PC-9 (cell line): ENCODE data around the gene NF1. TPM values are rescaled to one million over a fixed set of nuclear protein-coding genes. Genes with fewer than 3 reads are reported as not detected.

Experiments
- BruUV-seq: library from RNA; stranded (reverse); fragments of 400-500 nt; replicated peaks from 2 replicates; lab custom pipeline; 2021; lab: Mats Ljungman, UMichigan
- CTCF ChIA-PET: fragments of 300-600 bp; sonication (Branson Sonifier 250); formaldehyde crosslinking; loops from one replicate; lab custom pipeline; 2022; ENCODE audit warnings: antibody characterized with exemption; lab: Charles Lee
- POLR2A ChIA-PET: fragments of 300-600 bp; sonication (Branson Sonifier 250); formaldehyde crosslinking; loops from one replicate; lab custom pipeline; 2022; ENCODE audit warnings: antibody characterized with exemption; ENCODE audit not compliant: unreplicated experiment; lab: Charles Lee
- DNase-seq, 2 experiments: peaks; one replicate each; pipeline versions ENCODE4 v3.0.0 to v3.0.0-alpha.2; 2015 to 2022; ENCODE audit warnings: mixed read lengths in 1 of 2
- H2AFZ ChIP-seq: fragments of 200-600 bp; sonication (generic); 2 replicates; pipeline ENCODE4 v1.8.1; 2017; ENCODE audit warnings: antibody characterized with exemption
- H3F3A ChIP-seq: fragments of 200-600 bp; sonication (generic); 2 replicates; pipeline ENCODE4 v1.8.1; 2017; ENCODE audit warnings: antibody characterized with exemption, mild to moderate bottlenecking, low read depth; ENCODE audit not compliant: insufficient read depth
- H3K27ac ChIP-seq: fragments of 200-600 bp; sonication (generic); 2 replicates; pipeline ENCODE4 v1.6.1; 2016; ENCODE audit warnings: mixed run types
- H3K27me3 ChIP-seq: fragments of 200-600 bp; sonication (generic); 2 replicates; pipeline ENCODE4 v1.6.1; 2016; ENCODE audit warnings: low read depth, mixed run types; ENCODE audit not compliant: insufficient read depth
- H3K36me3 ChIP-seq: fragments of 200-600 bp; sonication (generic); 2 replicates; pipeline ENCODE4 v1.6.1; 2016; ENCODE audit warnings: low read depth, mixed run types
- H3K4me1 ChIP-seq: fragments of 200-600 bp; sonication (generic); replicated peaks from 2 replicates; pipeline ENCODE4 v1.6.1; 2016; ENCODE audit warnings: mixed run types; ENCODE audit not compliant: insufficient read depth
- H3K4me2 ChIP-seq: fragments of 200-600 bp; sonication (generic); 2 replicates; pipeline ENCODE4 v1.6.1; 2017; ENCODE audit warnings: mixed run types
- H3K4me3 ChIP-seq: fragments of 200-600 bp; sonication (generic); 2 replicates; pipeline ENCODE4 v1.6.1; 2016; ENCODE audit warnings: mixed run types
- H3K79me2 ChIP-seq: fragments of 200-600 bp; sonication (generic); 2 replicates; pipeline ENCODE4 v1.6.1; 2017; ENCODE audit warnings: low read depth, mixed run types
- H3K9me2 ChIP-seq: fragments of 200-600 bp; sonication (generic); 2 replicates; pipeline ENCODE4 v1.8.1; 2017; ENCODE audit warnings: mild to moderate bottlenecking; ENCODE audit not compliant: insufficient read depth
- H3K9me3 ChIP-seq: fragments of 200-600 bp; sonication (generic); 2 replicates; pipeline ENCODE4 v1.8.1; 2016; ENCODE audit warnings: low read depth; ENCODE audit not compliant: insufficient read depth
- H4K20me1 ChIP-seq: fragments of 200-600 bp; sonication (generic); 2 replicates; pipeline ENCODE4 v1.8.1; 2017; ENCODE audit not compliant: insufficient read depth
- CTCF ChIP-seq: fragments of 200-600 bp; sonication (generic); conservative IDR thresholded peaks from 2 replicates; pipeline ENCODE4 v1.6.1; 2017; ENCODE audit warnings: mixed run types, antibody characterized with exemption, mild to moderate bottlenecking, moderate library complexity
- EZH2 ChIP-seq: fragments of 200-600 bp; sonication (generic); IDR thresholded peaks from 2 replicates; pipeline ENCODE4 v1.8.0; 2017; ENCODE audit warnings: antibody characterized with exemption, low read depth
- intact Hi-C: fragments of 100-400 bp; cut with micrococcal nuclease; formaldehyde crosslinking; loops from one replicate; pipeline ENCODE4 v1.10.0; 2022; ENCODE audit not compliant: unreplicated experiment
- total RNA-seq: library from RNA; stranded (reverse); gene quantifications from 2 replicates; pipeline ENCODE4 v1.2.3, GENCODE V29; 2021

Gene NF1
- total RNA-seq, 1 experiment from 2014 or later: 61.0 TPM

GRCh38 chr17:31251105-31251969, 156.6 kb downstream of the NF1 start:
- Histone ChIP-seq H3K4me2 (no peak overlapping the region), H4K20me1 (0 out of 2 replicates have a peak, but pooled peaks cover 4% of the 10 kb centered on the region), H3K36me3 (peaks cover 18% of the 10 kb centered on the region; the same call in 1 of the 2 replicates), H3F3A (peaks cover 16% of the 10 kb centered on the region), H3K4me1 (peaks cover 15% of the 10 kb centered on the region; the same call in 1 of the 2 replicates), H3K9me2 (no peaks in the 10 kb centered on the region; the same call in 1 of the 2 replicates), H3K27me3 (no peaks in the 10 kb centered on the region), H3K4me3 (no peak overlapping the region), H3K9me3 (no peaks in the 10 kb centered on the region), H3K79me2 (no peaks in the 10 kb centered on the region), H2AFZ (no peak overlapping the region), H3K27ac (no peak overlapping the region)
- no peak for DNase-seq
- CTCF ChIA-PET: no interaction called here
- TF ChIP-seq CTCF (no peak), EZH2 (no peak)
- intact Hi-C loops: no loop called here
- BruUV-seq: no TSS peak
- POLR2A ChIA-PET: no interaction called here

- DNase-seq: no peak
- H3K4me3 ChIP-seq: no peak overlapping the region
- intact Hi-C loops: no loop called here
- H3K79me2 ChIP-seq: no peaks in the 10 kb centered on the region
- no peaks in the 10 kb centered on the region for H3K9me3 ChIP-seq
- ChIA-PET POLR2A (no interaction called here), CTCF (no interaction called here)
- no peak overlapping the region for H3K27ac ChIP-seq
- peaks cover 18% of the 10 kb centered on the region; the same call in 1 of the 2 replicates for H3K36me3 ChIP-seq
- H4K20me1 ChIP-seq: 0 out of 2 replicates have a peak, but pooled peaks cover 4% of the 10 kb centered on the region
- peaks cover 16% of the 10 kb centered on the region for H3F3A ChIP-seq
- no peaks in the 10 kb centered on the region for H3K27me3 ChIP-seq
- no peak overlapping the region for H3K4me2 ChIP-seq
- no peak overlapping the region for H2AFZ ChIP-seq
- TF ChIP-seq CTCF: no peak
- no peak for TF ChIP-seq EZH2
- peaks cover 15% of the 10 kb centered on the region; the same call in 1 of the 2 replicates for H3K4me1 ChIP-seq
- no peaks in the 10 kb centered on the region; the same call in 1 of the 2 replicates for H3K9me2 ChIP-seq
- no TSS peak for BruUV-seq
Measured at GRCh38 chr17:31251970-31252328, 157.2 kb downstream of the NF1 start.

- H3F3A ChIP-seq: peaks cover 16% of the 10 kb centered on the region
- no peaks in the 10 kb centered on the region for H3K79me2 ChIP-seq
- no peaks in the 10 kb centered on the region; the same call in 1 of the 2 replicates for H3K9me2 ChIP-seq
- ChIA-PET POLR2A (no interaction called here), CTCF (no interaction called here)
- intact Hi-C loops: no loop called here
- H3K27ac ChIP-seq: no peak overlapping the region
- no peaks in the 10 kb centered on the region for H4K20me1 ChIP-seq
- no peak overlapping the region for H3K4me2 ChIP-seq
- no TSS peak for BruUV-seq
- peaks cover 15% of the 10 kb centered on the region; the same call in 1 of the 2 replicates for H3K4me1 ChIP-seq
- no peaks in the 10 kb centered on the region for H3K9me3 ChIP-seq
- no peak for TF ChIP-seq EZH2
- no peak for TF ChIP-seq CTCF
- no peak overlapping the region for H3K4me3 ChIP-seq
- H2AFZ ChIP-seq: no peak overlapping the region
- no peaks in the 10 kb centered on the region for H3K27me3 ChIP-seq
- DNase-seq: no peak
- peaks cover 13% of the 10 kb centered on the region; the same call in 1 of the 2 replicates for H3K36me3 ChIP-seq
Measured at GRCh38 chr17:31252741-31253140, 158.0 kb downstream of the NF1 start.
